ENCODE measurements around the gene NIF3L1.

NIF3L1 gene

GRCh38 chr2:200847269-200847668 is 41.9 kb upstream of the NIF3L1 start:
- no peak for TF ChIP-seq CTCF (IDR thresholded peaks at IDR 0.05; ENCODE audit: insufficient read depth, missing control alignments)
- FAIRE-seq (no peak), DNase-seq (ENCODE audit: insufficient read length, low spot score) (no peak)

DNA sequence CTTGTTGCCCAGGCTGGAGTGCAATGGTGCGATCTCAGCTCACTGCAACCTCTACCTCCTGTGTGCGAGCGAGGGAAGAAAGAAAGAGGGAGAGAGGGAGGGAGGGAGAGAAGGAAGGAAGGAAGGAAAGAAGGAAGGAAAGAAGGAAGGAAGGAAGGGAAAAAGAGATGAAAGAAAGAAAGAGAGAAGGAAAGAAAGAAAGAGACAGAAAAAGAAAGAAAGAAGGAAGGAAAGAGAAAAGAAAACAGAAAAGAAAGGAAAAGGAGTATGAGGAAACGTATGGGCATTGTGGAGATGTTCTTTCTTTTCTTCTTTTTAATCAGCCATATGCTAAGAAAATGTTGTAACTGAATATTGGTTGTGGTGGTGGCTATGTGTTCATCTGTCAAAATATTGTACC is 41.2 kb upstream of the NIF3L1 start:
- DNase-seq (ENCODE audit: insufficient read length, low spot score) (no peak), FAIRE-seq (no peak)
- TF ChIP-seq CTCF (IDR thresholded peaks at IDR 0.05; ENCODE audit: insufficient read depth, missing control alignments): no peak

- peak; percentile 18 for TF ChIP-seq CTCF (IDR thresholded peaks at IDR 0.05; ENCODE audit: insufficient read depth, missing control alignments)
- FAIRE-seq (no peak), DNase-seq (ENCODE audit: insufficient read length, low spot score) (no peak)
Observed at GRCh38 chr2:200850512-200851256, 38.5 kb upstream of the NIF3L1 start.

GRCh38 chr2:200851398-200852248 is 37.5 kb upstream of the NIF3L1 start:
- DNase-seq (ENCODE audit: insufficient read length, low spot score) (no peak), FAIRE-seq (no peak)
- TF ChIP-seq CTCF (IDR thresholded peaks at IDR 0.05; ENCODE audit: insufficient read depth, missing control alignments): no peak

- TF ChIP-seq CTCF (IDR thresholded peaks at IDR 0.05; ENCODE audit: insufficient read depth, missing control alignments): no peak
- DNase-seq (ENCODE audit: insufficient read length, low spot score): no peak
Observed at GRCh38 chr2:200852605-200853004, 36.6 kb upstream of the NIF3L1 start.

DNA sequence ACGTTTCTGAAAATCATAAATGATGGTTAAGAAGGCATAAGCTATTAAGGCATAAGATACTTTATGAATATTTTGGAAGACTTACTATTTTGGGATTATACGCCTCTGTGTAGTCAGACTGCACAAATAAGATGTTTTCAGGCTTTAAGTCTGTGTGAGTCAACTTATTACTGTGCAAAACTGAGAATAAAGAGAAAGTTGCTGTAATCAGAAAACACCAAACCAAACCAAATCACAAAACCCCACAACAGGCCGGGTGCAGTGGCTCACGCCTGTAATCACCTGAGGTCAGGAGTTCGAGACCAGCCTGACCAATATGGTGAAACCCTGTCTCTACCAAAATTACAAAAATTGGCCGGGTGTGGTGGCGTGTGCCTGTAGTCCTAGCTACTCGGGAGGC is 32.4 kb upstream of the NIF3L1 start:
- no peak for DNase-seq (ENCODE audit: insufficient read length, low spot score)
- TF ChIP-seq CTCF (IDR thresholded peaks at IDR 0.05; ENCODE audit: insufficient read depth, missing control alignments): no peak
- no peak for FAIRE-seq

More at GRCh38 chr2:200852605-200853004, 36.6 kb upstream of the NIF3L1 start:
- no peak for FAIRE-seq
